SU-DHL-6 (cell line): ENCODE results near the gene HTR2C.

Source experiments
- H2AFZ ChIP-seq: fragments of 200-600 bp; sonication (generic); 2 replicates; pipeline ENCODE4 v1.6.1; 2014; ENCODE audit warnings: low read depth, mild to moderate bottlenecking, moderate library complexity, mixed read lengths, antibody characterized with exemption, low read length; ENCODE audit not compliant: severe bottlenecking
- H3F3A ChIP-seq: fragments of 200-600 bp; shearing (Covaris generic); 2 replicates; pipeline ENCODE4 v1.6.0; 2016; ENCODE audit warnings: antibody characterized with exemption, mild to moderate bottlenecking; ENCODE audit not compliant: insufficient read depth
- H3K27ac ChIP-seq: fragments of 200-600 bp; sonication (generic); 2 replicates; pipeline ENCODE4 v1.5.1; 2016; ENCODE audit warnings: low read depth, mild to moderate bottlenecking, low read length, moderate library complexity, mixed read lengths
- H3K27me3 ChIP-seq: fragments of 200-600 bp; sonication (generic), shearing (Covaris generic); 2 replicates; pipeline ENCODE4 v1.6.0; 2014; ENCODE audit warnings: mild to moderate bottlenecking, low read length
- H3K36me3 ChIP-seq: fragments of 200-600 bp; sonication (generic); 2 replicates; pipeline ENCODE4 v1.6.1; 2014; ENCODE audit warnings: mild to moderate bottlenecking, low read length, mixed read lengths
- H3K4me2 ChIP-seq: fragments of 300-600, 200-600 bp; shearing (Covaris generic), sonication (generic); 2 replicates; pipeline ENCODE4 v1.6.0; 2014; ENCODE audit warnings: low read length, low read depth, mild to moderate bottlenecking; ENCODE audit not compliant: poor library complexity, severe bottlenecking
- H3K4me3 ChIP-seq: fragments of 200-600 bp; sonication (generic); 2 replicates; pipeline ENCODE4 v1.5.1; 2014; ENCODE audit warnings: antibody characterized with exemption, low read length, mild to moderate bottlenecking, mixed read lengths; ENCODE audit not compliant: insufficient read depth, poor library complexity, severe bottlenecking
- H3K79me2 ChIP-seq: fragments of 200-600 bp; sonication (generic); 2 replicates; pipeline ENCODE4 v1.6.1; 2014; ENCODE audit warnings: mild to moderate bottlenecking, low read length, moderate library complexity; ENCODE audit not compliant: insufficient read depth
- H3K9ac ChIP-seq: fragments of 200-600 bp; sonication (generic); 2 replicates; pipeline ENCODE4 v1.7.0; 2014; ENCODE audit warnings: mild to moderate bottlenecking, low read length
- H3K9me2 ChIP-seq: fragments of 200-600 bp; sonication (generic); replicated peaks from 2 replicates; pipeline ENCODE4 v1.6.1; 2014; ENCODE audit warnings: low read length; ENCODE audit not compliant: insufficient read depth
- H3K9me3 ChIP-seq: fragments of 200-600 bp; sonication (generic); 2 replicates; pipeline ENCODE4 v1.6.1; 2014; ENCODE audit warnings: low read length, mixed read lengths; ENCODE audit not compliant: insufficient read depth
- H4K20me1 ChIP-seq: fragments of 200-600 bp; sonication (generic); 2 replicates; pipeline ENCODE4 v1.6.1; 2014; ENCODE audit warnings: low read depth, mild to moderate bottlenecking, antibody characterized with exemption, low read length, moderate library complexity, mixed read lengths
- CTCF ChIP-seq: fragments of 200-600 bp; sonication (generic); IDR thresholded peaks from one replicate; pipeline ENCODE4 v1.5.1; 2017; ENCODE audit warnings: antibody characterized with exemption, mild to moderate bottlenecking, low read length, moderate library complexity; ENCODE audit not compliant: insufficient read depth, poor library complexity, severe bottlenecking
- EZH2phosphoT487 ChIP-seq: fragments of 200-600 bp; sonication (generic), shearing (Covaris generic); conservative IDR thresholded peaks from 2 replicates; pipeline ENCODE4 v1.6.1; 2018; ENCODE audit warnings: mild to moderate bottlenecking, antibody characterized with exemption, low read length, moderate library complexity, mixed read lengths

Gene HTR2C

GRCh38 chrX:114583646-114584374 lies at the start of gene HTR2C:
Gene HTR2C, plus strand, starts transcription at chrX:114584086. Its CDS starts 142,851 bp downstream, at chrX:114726937.
- no peaks in the 10 kb centered on the region for H4K20me1 ChIP-seq
- H3K79me2 ChIP-seq: no peaks in the 10 kb centered on the region
- no peak within 1 kb of the TSS for H3K4me2 ChIP-seq
- TF ChIP-seq EZH2phosphoT487: no peak
- no peaks in the 10 kb centered on the region for H3K9me3 ChIP-seq
- no peaks in the 10 kb centered on the region for H3K27me3 ChIP-seq
- no peak within 1 kb of the TSS for H2AFZ ChIP-seq
- H3K4me3 ChIP-seq: no peak within 1 kb of the TSS
- H3K9me2 ChIP-seq: no peaks in the 10 kb centered on the region
- H3K9ac ChIP-seq: no peak within 1 kb of the TSS
- no peak within 1 kb of the TSS for H3K27ac ChIP-seq
- H3K36me3 ChIP-seq: no peaks in the 10 kb centered on the region
- H3F3A ChIP-seq: no peaks in the 10 kb centered on the region

- no peak overlapping the region for H3K9ac ChIP-seq
- H3K27me3 ChIP-seq: no peaks in the 10 kb centered on the region
- no peaks in the 10 kb centered on the region for H4K20me1 ChIP-seq
- no peaks in the 10 kb centered on the region for H3K9me3 ChIP-seq
- H3K9me2 ChIP-seq: no peaks in the 10 kb centered on the region
- no peaks in the 10 kb centered on the region for H3F3A ChIP-seq
- H3K27ac ChIP-seq: no peak overlapping the region
- H3K36me3 ChIP-seq: no peaks in the 10 kb centered on the region
- H3K4me2 ChIP-seq: no peak overlapping the region
- TF ChIP-seq EZH2phosphoT487 (no peak), CTCF (no peak)
- H3K4me3 ChIP-seq: no peak overlapping the region
- H2AFZ ChIP-seq: no peak overlapping the region
- no peaks in the 10 kb centered on the region for H3K79me2 ChIP-seq
Observed at GRCh38 chrX:114580336-114580735, 3.5 kb upstream of the HTR2C start.

GRCh38 chrX:114581528-114582263 lies 2.2 kb upstream of the HTR2C start:
- H3K27ac ChIP-seq: no peak overlapping the region
- no peaks in the 10 kb centered on the region for H3K79me2 ChIP-seq
- no peak overlapping the region for H3K4me3 ChIP-seq
- no peaks in the 10 kb centered on the region for H3K27me3 ChIP-seq
- H4K20me1 ChIP-seq: no peaks in the 10 kb centered on the region
- no peak overlapping the region for H3K9ac ChIP-seq
- TF ChIP-seq CTCF (no peak), EZH2phosphoT487 (no peak)
- no peaks in the 10 kb centered on the region for H3K9me2 ChIP-seq
- no peak overlapping the region for H2AFZ ChIP-seq
- no peak overlapping the region for H3K4me2 ChIP-seq
- H3F3A ChIP-seq: no peaks in the 10 kb centered on the region
- H3K36me3 ChIP-seq: no peaks in the 10 kb centered on the region
- H3K9me3 ChIP-seq: no peaks in the 10 kb centered on the region

DNA sequence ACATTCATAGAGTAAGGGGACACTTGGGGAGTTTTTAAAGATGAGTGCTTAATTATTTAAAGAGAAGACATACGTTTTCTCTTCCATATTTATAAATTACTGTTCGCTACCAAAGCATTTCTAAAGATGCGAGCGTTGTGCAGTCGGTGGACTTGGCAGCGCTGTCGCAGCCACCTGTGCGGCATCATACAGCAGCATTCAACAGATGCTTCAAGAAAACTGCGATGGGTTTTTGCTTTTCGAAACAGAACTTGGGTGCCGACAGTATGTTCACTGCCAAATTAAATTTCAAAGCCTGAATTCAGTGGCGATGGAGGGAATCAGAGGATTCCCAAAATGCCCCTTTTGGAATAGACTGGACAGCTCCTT lies 1.6 kb upstream of the HTR2C start:
- no peak overlapping the region for H3K9ac ChIP-seq
- H3K79me2 ChIP-seq: no peaks in the 10 kb centered on the region
- no peak overlapping the region for H3K27ac ChIP-seq
- no peak for TF ChIP-seq EZH2phosphoT487
- TF ChIP-seq CTCF: no peak
- H3F3A ChIP-seq: no peaks in the 10 kb centered on the region
- H3K4me2 ChIP-seq: no peak overlapping the region
- no peaks in the 10 kb centered on the region for H3K9me2 ChIP-seq
- no peak overlapping the region for H3K4me3 ChIP-seq
- H3K27me3 ChIP-seq: no peaks in the 10 kb centered on the region
- no peak overlapping the region for H2AFZ ChIP-seq
- H3K36me3 ChIP-seq: no peaks in the 10 kb centered on the region
- H4K20me1 ChIP-seq: no peaks in the 10 kb centered on the region
- H3K9me3 ChIP-seq: no peaks in the 10 kb centered on the region
